ENCODE measurements around the gene COMMD7.
A peak's percentile ranks its signal among the peaks of the same experiment; 100 is the strongest.

COMMD7 gene

DNA sequence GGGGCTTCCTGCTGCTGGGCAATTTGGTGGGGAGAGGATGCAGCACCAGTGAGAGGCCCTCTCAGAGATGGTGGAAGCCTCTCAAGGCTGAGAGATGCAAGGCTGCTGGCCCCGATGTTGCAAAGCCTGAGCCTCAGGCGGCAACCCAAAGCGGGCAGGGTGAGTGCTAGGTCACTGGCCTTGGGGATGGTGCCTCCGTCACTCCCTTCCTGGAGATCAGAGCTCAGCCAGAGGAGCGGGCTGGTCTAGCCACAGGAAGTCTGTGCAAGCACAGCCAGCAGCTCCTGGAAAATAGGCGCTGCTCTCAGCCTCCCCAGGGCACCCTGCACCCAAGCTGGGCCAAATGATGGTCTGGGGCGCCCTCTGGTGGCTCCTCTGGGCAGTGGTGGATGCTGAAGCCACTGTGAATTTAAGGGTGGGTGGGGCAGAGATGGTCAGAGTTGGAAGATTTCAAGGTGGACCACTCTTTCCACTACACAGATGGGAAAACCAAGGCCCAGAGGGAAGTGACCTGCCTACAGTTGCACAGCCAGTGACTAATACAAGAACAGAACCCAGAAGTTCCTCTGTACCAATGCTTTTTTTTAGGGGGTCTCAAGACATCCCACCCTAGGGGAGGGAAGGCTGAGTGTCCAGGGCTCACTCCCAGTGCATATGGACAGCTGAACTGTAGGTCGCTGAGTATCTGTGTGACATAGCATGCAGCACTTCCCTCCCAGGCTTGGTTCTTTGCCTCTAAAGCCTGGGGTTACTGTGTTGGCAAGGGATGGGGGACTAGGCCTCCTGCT lies 90.3 kb downstream of the COMMD7 start:
- peak; percentile 19 to 91 (median 74) for DNase-seq
